ENCODE data around the gene MNS1. TPM values are rescaled to one million over a fixed set of nuclear protein-coding genes. Genes with fewer than 3 reads are reported as not detected.

MNS1 gene
- total RNA-seq (2022; extraction: Qiagen RNA extraction; ENCODE audit: low read depth) = 2.0 to 5.1 TPM (median 3.5 TPM) in 5 replicates

GRCh38 chr15:56464893-56465520 is at the start of gene MNS1:
Gene MNS1 (minus strand): TSS chr15:56465137. CDS start chr15:56464972, 165 bp downstream.

Other genes with a start within 250 kb of the MNS1 start
- 9.0 to 16.8 TPM (median 12.3 TPM) in 5 replicates for gene RFX7, start 221.3 kb downstream of the MNS1 start, total RNA-seq (2022; extraction: Qiagen RNA extraction; ENCODE audit: low read depth)
- gene TEX9, start 99.7 kb downstream of the MNS1 start, total RNA-seq (2022; extraction: Qiagen RNA extraction; ENCODE audit: low read depth) = 2.7 to 5.3 TPM (median 5.0 TPM) in 5 replicates

Measured in A549 treated with ZK216348 at 1 μM for 4 hours (cell line).